ENCODE results near the gene ABHD6.
"Not testable (repeated sequence)": the region's sequence is repeated elsewhere in the genome, so short reads cannot be mapped to it uniquely, and the experiment has no call there.

Gene ABHD6

GRCh38 chr3:58210761-58211460 lies 26.7 kb upstream of the ABHD6 start, which contains the start of gene DNASE1L3:
TSS of gene DNASE1L3 (minus strand) at chr3:58210972. CDS start at chr3:58210906, 66 bp downstream.
- DNase-seq: no peak

- peak; percentile 37 for DNase-seq
Observed at GRCh38 chr3:58214484-58215316, 22.9 kb upstream of the ABHD6 start.

GRCh38 chr3:58215317-58216025 lies 22.1 kb upstream of the ABHD6 start:
- DNase-seq: no peak

GRCh38 chr3:58216496-58217195 lies 20.9 kb upstream of the ABHD6 start:
- DNase-seq: no peak

DNA sequence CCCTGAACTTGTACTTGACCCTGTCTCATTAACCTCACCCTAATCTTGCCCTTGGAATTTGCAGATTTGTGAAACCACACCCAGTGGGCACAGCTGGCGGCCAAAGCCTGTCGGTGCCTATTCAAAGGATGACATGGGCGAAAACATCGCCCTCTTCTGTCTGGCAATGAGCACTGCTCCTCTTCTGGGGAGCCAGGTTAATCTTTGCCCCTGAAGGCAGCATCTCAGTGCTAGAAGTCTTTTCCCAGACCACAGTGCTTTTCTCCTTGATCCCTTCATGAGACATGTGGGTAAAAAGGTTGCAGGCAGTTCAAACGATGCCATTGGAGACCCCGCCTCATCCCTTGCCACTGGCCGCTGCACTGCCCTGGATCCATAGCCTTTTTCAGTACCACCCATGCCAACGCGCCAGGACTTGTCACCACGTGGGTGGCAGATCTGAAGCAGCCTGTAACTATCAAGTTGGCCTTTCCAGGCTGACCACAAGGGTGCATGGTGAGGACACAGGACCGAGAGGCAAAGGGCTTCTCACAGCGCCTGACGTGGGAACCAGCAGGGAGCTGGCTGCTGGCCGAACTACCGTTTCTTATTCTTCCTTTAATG lies 20.3 kb upstream of the ABHD6 start:
- peak; percentile 53 for DNase-seq

GRCh38 chr3:58218904-58219303 lies 18.7 kb upstream of the ABHD6 start:
- DNase-seq: no peak

- DNase-seq: no peak
Observed at GRCh38 chr3:58222161-58222724, 15.3 kb upstream of the ABHD6 start.

- DNase-seq: no peak
Observed at GRCh38 chr3:58223855-58224254, 13.7 kb upstream of the ABHD6 start.

- DNase-seq: not testable (repeated sequence)
Observed at GRCh38 chr3:58227933-58228332, 9.7 kb upstream of the ABHD6 start.

GRCh38 chr3:58230876-58231552 lies 6.6 kb upstream of the ABHD6 start:
- no peak for DNase-seq

GRCh38 chr3:58231666-58232065 lies 5.9 kb upstream of the ABHD6 start:
- DNase-seq: no peak

- DNase-seq: no peak
Observed at GRCh38 chr3:58234516-58234931, 3.1 kb upstream of the ABHD6 start.

- DNase-seq: no peak
Observed at GRCh38 chr3:58235970-58236369, 1.6 kb upstream of the ABHD6 start.

DNA sequence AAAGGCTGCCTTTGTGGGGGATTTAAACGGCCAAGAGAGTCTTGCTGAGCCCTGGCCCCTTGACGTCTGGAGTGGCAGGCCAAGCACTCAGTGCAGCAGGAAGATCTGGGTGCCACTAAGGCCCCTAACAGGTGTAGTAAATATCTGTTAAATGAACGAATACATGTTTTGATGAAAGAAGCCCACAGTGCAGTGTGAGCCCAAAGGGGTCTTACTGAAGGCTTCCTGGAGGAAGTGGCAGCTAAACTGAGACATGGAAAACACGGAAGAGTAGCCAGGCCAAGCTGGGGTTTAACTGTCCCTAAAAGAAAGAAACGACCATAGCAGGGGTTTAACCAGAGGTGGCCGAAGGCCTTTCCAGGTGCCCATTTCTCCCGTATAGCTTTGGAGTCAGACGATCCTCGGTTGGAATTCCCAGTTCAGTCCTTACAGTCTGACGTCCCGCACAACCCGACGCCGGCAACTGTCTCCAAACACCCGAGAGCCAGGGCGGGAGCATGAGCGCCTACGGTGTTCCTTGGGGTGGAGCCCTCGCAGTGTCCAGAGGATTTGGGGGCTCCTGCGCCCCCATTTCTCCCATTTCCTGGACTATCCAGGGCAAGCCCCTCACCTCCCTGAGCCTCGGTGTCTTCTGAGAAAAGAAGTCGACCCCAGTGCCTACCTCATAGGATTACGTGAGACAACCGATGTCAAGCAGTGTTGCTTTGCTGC lies 910 bp upstream of the ABHD6 start:
- no peak for DNase-seq

DNA sequence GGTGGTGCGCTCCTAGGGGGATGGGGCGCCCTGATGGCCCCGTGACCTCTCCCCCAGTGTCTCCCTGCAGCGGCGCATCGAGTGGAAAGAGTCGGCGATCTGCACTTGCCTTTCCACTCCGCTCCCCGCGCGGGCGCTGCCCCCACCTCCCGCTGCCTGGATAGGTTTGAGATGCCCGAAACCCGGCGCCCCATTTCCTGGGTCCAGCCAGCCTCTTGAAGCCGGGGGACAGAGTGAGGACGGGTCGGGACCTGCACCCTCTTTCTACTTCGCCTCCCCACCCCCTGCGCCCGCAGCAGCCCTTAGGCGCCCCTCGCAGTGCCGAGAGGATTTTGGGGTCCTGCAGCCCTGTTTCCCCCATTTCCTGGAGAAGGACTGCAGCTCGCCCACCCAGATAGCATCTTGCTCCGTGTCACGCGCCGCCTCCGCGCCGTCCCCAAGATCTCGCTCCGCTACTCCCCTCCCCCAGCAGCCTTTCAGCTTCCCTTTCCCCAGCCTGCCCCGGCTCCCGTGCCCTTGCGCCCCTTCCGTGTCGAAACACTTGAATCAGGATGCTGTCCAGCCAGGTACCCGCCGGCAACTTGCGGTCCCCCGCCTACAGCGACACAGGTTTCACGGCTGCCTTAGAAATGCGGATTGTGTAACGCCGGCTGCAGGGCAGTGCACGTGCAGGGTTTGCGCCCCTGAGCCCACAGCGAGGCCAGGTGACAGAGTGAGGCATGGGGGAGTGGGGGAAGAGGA lies 519 bp downstream of the ABHD6 start:
- peak; percentile 32 for DNase-seq

- no peak for DNase-seq
Observed at GRCh38 chr3:58238830-58239229, 1.2 kb downstream of the ABHD6 start.

DNA sequence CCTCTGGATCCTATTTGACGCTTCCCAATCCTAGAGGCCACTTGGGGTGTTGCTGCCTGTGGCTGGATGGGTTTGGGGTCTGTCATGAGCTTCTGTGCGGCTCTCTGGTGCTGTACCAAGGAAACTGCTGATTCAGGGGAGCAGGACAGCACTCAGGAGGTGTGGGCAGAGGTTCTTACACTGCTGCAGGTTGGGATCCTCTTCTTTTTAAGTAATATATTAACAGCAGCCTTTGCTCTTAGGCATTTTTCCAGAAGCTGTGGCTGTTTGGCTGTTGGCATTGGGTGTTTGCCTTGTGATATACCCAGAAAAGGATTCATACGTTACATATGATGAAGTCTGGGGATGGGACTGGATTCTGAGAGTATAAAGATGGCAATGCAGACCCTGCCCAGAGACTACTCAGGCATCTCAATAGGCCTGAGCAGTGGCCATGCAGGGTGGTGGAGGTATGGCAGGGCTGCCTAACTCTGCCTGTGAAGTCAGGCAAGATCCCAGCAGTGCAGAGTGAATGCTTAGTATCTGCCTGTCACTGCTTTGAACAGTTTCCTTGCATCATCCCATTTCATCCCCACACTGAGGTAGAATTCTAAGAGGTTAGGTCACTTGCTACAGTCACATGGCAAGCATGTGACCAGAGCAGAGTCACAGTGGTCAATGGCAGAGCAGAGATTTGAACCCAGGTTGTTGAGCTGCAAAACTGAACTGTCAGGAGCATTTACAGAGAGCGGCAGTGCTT lies 3.9 kb downstream of the ABHD6 start:
- DNase-seq: no peak

- no peak for DNase-seq
Observed at GRCh38 chr3:58242340-58242739, 4.7 kb downstream of the ABHD6 start.

DNA sequence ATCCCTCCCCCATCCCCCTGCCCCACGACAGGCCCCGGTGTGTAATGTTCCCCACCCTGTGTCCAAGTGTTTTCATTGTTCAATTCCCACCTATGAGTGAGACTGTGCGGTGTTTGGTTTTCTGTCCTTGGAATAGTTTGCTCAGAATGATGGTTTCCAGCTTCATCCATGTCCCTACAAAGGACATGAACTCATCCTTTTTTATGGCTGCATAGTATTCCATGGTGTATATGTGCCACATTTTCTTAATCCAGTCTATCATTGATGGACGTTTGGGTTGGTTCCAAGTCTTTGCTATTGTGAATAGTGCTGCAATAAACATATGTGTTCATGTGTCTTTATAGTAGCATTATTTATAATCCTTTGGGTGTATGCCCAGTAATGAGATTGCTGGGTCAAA lies 5.3 kb downstream of the ABHD6 start:
- DNase-seq: not testable (repeated sequence)
